ENCODE results near the gene CCDC160.
"Not testable (repeated sequence)": the region's sequence is repeated elsewhere in the genome, so short reads cannot be mapped to it uniquely, and the experiment has no call there.

CCDC160 gene

GRCh38 chrX:134247492-134247891 is 10.5 kb downstream of the CCDC160 start:
- H2AFZ ChIP-seq (ENCODE audit: low read depth, low read length) = no peak overlapping the region
- H3K9me3 ChIP-seq (ENCODE audit: low read length) = no peaks in the 10 kb centered on the region
- peaks cover 6% of the 10 kb centered on the region for H3K4me1 ChIP-seq (ENCODE audit: insufficient read depth, low read length)
- H3K27me3 ChIP-seq (ENCODE audit: insufficient read depth, low read length) = no peaks in the 10 kb centered on the region
- no peak overlapping the region for H3K4me3 ChIP-seq (ENCODE audit: low read length)
- peaks cover 4% of the 10 kb centered on the region for H3K36me3 ChIP-seq (ENCODE audit: insufficient read depth, low read length)

GRCh38 chrX:134249241-134249640 is 12.3 kb downstream of the CCDC160 start:
- H3K36me3 ChIP-seq (ENCODE audit: insufficient read depth, low read length) = peaks cover 4% of the 10 kb centered on the region
- H3K4me3 ChIP-seq (ENCODE audit: low read length) = no peak overlapping the region
- no peaks in the 10 kb centered on the region for H3K27me3 ChIP-seq (ENCODE audit: insufficient read depth, low read length)
- H3K9me3 ChIP-seq (ENCODE audit: low read length) = no peaks in the 10 kb centered on the region
- H2AFZ ChIP-seq (ENCODE audit: low read depth, low read length) = no peak overlapping the region
- no peaks in the 10 kb centered on the region for H3K4me1 ChIP-seq (ENCODE audit: insufficient read depth, low read length)

DNA sequence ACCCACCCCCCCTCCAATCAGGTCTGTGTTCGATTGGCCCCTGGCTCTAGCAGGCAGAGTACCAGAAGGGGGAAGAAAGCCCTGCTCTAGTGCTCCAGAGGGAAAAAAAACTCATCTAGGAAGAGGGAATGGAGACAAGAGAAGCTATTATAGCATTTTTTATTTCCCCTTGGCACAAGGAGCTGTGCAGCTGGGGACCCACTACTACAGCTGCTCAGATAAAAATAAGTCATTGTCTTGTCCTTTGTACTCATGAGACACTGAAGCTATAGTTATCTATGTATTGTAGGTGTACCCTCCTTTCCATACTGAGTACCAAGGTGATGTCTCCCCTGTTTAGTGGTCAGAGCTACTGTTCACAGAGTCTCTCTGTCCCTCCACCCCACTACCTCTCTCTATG is 14.3 kb downstream of the CCDC160 start:
- Histone ChIP-seq H3K4me3 (ENCODE audit: low read length) (no peak overlapping the region), H3K27me3 (ENCODE audit: insufficient read depth, low read length) (no peaks in the 10 kb centered on the region), H3K36me3 (ENCODE audit: insufficient read depth, low read length) (peaks cover 1% of the 10 kb centered on the region), H3K4me1 (ENCODE audit: insufficient read depth, low read length) (no peaks in the 10 kb centered on the region), H2AFZ (ENCODE audit: low read depth, low read length) (no peak overlapping the region), H3K9me3 (ENCODE audit: low read length) (no peaks in the 10 kb centered on the region)

- Histone ChIP-seq H3K4me1 (ENCODE audit: insufficient read depth, low read length) (no peaks in the 10 kb centered on the region), H2AFZ (ENCODE audit: low read depth, low read length) (no peak overlapping the region), H3K9me3 (ENCODE audit: low read length) (no peaks in the 10 kb centered on the region), H3K4me3 (ENCODE audit: low read length) (no peak overlapping the region), H3K36me3 (ENCODE audit: insufficient read depth, low read length) (no peaks in the 10 kb centered on the region), H3K27me3 (ENCODE audit: insufficient read depth, low read length) (no peaks in the 10 kb centered on the region)
These were observed 17.5 kb downstream of the CCDC160 start for GRCh38 chrX:134254511-134254910.

GRCh38 chrX:134255555-134255954 is 18.6 kb downstream of the CCDC160 start:
- H3K4me1 ChIP-seq (ENCODE audit: insufficient read depth, low read length) = no peaks in the 10 kb centered on the region
- H3K27me3 ChIP-seq (ENCODE audit: insufficient read depth, low read length) = no peaks in the 10 kb centered on the region
- H3K36me3 ChIP-seq (ENCODE audit: insufficient read depth, low read length) = no peaks in the 10 kb centered on the region
- H2AFZ ChIP-seq (ENCODE audit: low read depth, low read length) = no peak overlapping the region
- no peaks in the 10 kb centered on the region for H3K9me3 ChIP-seq (ENCODE audit: low read length)
- H3K4me3 ChIP-seq (ENCODE audit: low read length) = no peak overlapping the region

DNA sequence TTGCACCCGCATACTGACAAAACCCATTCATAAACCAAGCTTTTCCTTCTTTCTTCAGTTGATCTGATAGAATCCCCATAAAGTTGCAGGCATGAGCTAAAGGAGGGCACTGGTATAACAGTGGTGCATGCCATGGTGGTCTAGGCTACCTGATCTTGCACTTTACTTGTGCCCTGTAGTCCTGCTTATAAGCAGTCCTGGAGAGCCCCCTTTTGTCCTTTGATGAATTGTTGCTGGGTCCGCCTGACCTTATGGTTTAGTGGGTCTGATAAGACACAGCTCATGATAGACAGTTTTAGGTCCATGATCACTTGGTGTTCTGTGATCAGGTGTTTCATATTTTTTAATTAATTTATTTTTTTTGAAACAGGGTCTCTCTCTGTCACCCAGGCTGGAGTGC is 19.7 kb downstream of the CCDC160 start:
- no peak overlapping the region for H3K4me3 ChIP-seq (ENCODE audit: low read length)
- H3K4me1 ChIP-seq (ENCODE audit: insufficient read depth, low read length) = no peaks in the 10 kb centered on the region
- H3K9me3 ChIP-seq (ENCODE audit: low read length) = no peaks in the 10 kb centered on the region
- H3K36me3 ChIP-seq (ENCODE audit: insufficient read depth, low read length) = no peaks in the 10 kb centered on the region
- no peaks in the 10 kb centered on the region for H3K27me3 ChIP-seq (ENCODE audit: insufficient read depth, low read length)
- H2AFZ ChIP-seq (ENCODE audit: low read depth, low read length) = no peak overlapping the region

DNA sequence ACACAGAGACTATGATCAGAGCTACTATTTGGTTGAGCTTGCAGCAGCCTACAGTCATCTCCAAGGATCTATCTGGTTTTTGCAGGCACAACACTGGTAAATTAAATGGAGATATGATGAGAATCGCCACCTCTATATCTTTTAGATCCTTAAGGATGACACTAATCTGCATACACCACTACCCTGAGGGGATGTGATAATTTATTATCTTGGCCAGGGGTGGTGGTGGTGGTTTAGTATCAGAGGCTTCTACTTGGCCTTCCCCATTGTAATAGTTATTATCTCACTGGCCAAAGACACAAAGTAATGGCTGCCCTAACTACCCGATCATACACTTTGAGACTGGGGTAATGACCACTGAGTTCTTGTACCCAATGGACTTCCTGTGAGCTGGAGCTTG is 21.2 kb downstream of the CCDC160 start:
- Histone ChIP-seq H3K9me3 (ENCODE audit: low read length) (no peaks in the 10 kb centered on the region), H2AFZ (ENCODE audit: low read depth, low read length) (no peak overlapping the region), H3K27me3 (ENCODE audit: insufficient read depth, low read length) (no peaks in the 10 kb centered on the region), H3K36me3 (ENCODE audit: insufficient read depth, low read length) (no peaks in the 10 kb centered on the region), H3K4me3 (ENCODE audit: low read length) (no peak overlapping the region), H3K4me1 (ENCODE audit: insufficient read depth, low read length) (no peaks in the 10 kb centered on the region)

- H2AFZ ChIP-seq (ENCODE audit: low read depth, low read length); H3K36me3 ChIP-seq (ENCODE audit: insufficient read depth, low read length); H3K4me3 ChIP-seq (ENCODE audit: low read length); H3K9me3 ChIP-seq (ENCODE audit: low read length); H3K4me1 ChIP-seq (ENCODE audit: insufficient read depth, low read length); H3K27me3 ChIP-seq (ENCODE audit: insufficient read depth, low read length): not testable (repeated sequence)
These were observed 49.0 kb downstream of the CCDC160 start for GRCh38 chrX:134285934-134286333.

- H3K36me3 ChIP-seq (ENCODE audit: insufficient read depth, low read length) = no peaks in the 10 kb centered on the region
These were observed 50.4 kb downstream of the CCDC160 start for GRCh38 chrX:134287346-134287745.

GRCh38 chrX:134294548-134294947 is 57.6 kb downstream of the CCDC160 start:
- Histone ChIP-seq H2AFZ (ENCODE audit: low read depth, low read length) (no peak overlapping the region), H3K4me3 (ENCODE audit: low read length) (no peak overlapping the region), H3K36me3 (ENCODE audit: insufficient read depth, low read length) (no peaks in the 10 kb centered on the region), H3K9me3 (ENCODE audit: low read length) (no peaks in the 10 kb centered on the region), H3K27me3 (ENCODE audit: insufficient read depth, low read length) (no peaks in the 10 kb centered on the region), H3K4me1 (ENCODE audit: insufficient read depth, low read length) (no peaks in the 10 kb centered on the region)

More at GRCh38 chrX:134287346-134287745, 50.4 kb downstream of the CCDC160 start:
- H3K4me3 ChIP-seq (ENCODE audit: low read length) = no peak overlapping the region
- H2AFZ ChIP-seq (ENCODE audit: low read depth, low read length) = no peak overlapping the region
- no peaks in the 10 kb centered on the region for H3K27me3 ChIP-seq (ENCODE audit: insufficient read depth, low read length)
- H3K4me1 ChIP-seq (ENCODE audit: insufficient read depth, low read length) = peaks cover 6% of the 10 kb centered on the region
- no peaks in the 10 kb centered on the region for H3K9me3 ChIP-seq (ENCODE audit: low read length)
